NCI-H82 treated with DMSO at 0.1 percent for 48 hours (cell line): ENCODE measurements around the gene MBNL2.

Source experiments
- DNase-seq: peaks from one replicate; lab custom pipeline; 2025; ENCODE audit not compliant: unreplicated experiment; lab: John Stamatoyannopoulos, UW

The MBNL2 gene

GRCh38 chr13:97267418-97268059, 45.4 kb downstream of the MBNL2 start:
- DNase-seq: no peak

- no peak for DNase-seq
Observed at GRCh38 chr13:97268772-97269171, 46.6 kb downstream of the MBNL2 start.

GRCh38 chr13:97269603-97270002, 47.5 kb downstream of the MBNL2 start:
- no peak for DNase-seq

DNA sequence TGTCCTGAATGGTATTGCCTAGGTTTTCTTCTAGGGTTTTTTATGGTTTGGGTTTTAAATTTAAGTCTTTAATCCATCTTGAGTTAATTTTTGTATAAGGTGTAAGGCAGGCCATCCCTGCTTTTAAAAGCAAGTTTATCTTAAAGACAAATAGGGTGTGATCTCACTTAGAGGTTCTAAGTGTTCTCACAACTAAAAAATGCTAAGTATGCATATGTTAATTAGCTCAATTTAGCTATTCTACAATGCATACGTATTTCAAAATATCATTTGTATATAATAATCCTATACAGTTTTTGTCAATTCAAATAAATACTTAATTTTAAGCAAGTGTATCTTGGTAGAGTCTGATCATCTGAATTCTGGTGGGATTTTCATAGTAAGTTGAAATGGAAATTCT, 50.4 kb downstream of the MBNL2 start:
- no peak for DNase-seq

DNA sequence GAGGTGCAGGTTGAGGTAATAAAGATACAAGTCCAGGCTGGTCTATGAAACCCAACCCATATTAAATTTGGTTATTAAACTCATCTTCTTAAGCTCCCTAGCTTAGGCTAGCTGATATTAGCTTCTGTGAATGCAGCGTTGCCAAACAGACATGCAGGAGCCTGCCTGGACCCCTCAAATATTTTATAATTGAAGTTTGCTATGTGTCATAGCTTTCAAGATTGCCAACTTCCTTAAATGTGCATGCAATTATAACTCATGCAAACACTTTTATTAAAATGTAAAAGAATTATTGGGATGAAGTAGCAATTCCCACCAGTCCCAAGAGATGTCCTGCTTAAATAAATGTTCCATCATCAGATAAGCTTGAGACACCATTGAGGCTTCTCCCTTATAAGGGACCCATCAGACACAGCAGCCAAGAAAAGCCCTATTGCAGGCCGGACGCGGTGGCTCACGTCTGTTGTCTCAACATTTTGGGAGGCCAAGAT, 51.3 kb downstream of the MBNL2 start:
- no peak for DNase-seq

- DNase-seq: no peak
Observed at GRCh38 chr13:97274829-97275649, 52.9 kb downstream of the MBNL2 start.

GRCh38 chr13:97275776-97276501, 53.8 kb downstream of the MBNL2 start:
- no peak for DNase-seq

DNA sequence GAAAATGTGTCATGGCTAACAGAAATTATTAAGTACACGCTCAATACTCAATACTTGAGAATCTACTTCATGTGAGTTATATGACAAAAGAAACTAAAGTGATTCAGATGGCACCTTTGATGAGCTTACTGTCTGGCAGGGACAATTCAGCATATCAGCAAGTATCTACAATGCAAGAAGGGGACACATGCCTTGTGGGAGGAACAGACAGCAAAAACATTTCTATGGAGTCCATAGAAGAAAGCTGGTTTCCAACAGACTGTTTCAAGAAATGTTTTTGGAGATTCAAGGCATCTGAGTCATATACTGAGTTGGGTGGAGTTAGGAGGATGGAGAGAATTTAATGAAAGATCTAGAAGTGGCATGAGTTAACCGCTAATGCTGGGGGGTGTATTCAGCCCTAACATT, 54.7 kb downstream of the MBNL2 start:
- DNase-seq: no peak

DNA sequence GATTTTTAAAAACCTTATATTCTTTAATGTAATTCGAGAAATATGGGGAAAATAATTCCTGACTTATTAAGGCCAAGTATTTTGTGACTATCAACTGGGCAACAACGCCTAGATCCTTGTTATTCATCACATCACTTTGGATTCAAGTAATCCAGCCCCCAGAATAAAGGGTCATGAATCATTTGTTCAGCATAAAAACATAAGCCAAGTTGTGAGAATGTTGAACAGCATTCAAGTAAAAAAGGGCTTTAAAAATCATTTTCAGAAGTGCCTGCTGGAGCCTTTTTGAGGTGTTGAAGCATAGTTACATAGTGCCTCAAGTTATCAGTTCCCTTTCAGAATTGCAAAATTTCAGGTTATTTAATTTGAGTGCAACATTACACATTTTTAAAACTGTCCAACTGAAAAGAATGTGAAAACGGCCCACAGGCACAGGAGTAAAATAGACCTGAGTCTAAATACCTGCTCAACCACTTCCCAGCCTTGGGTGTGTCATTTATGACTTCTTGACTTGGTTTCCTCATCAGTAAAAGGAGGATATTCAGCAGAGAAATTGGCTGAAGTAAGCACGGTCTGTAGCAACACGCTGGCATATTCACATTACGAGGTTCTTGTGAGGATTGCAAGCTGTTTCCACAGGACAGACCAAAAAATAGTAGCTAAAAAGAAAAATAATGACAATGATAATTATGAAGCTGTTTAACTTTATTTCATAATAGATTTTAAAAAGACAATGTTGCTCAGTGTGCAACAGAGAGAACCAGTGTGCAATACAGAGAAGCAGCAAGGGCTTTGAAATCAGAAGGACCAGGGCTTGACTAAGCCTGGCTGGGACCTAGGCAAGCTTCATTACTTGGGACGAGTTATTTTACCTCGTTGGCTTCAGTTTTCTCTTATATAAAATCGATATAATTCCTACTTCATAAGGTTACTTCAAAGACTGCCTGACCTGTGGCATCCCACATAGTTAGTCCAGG, 56.6 kb downstream of the MBNL2 start:
- DNase-seq: no peak

DNA sequence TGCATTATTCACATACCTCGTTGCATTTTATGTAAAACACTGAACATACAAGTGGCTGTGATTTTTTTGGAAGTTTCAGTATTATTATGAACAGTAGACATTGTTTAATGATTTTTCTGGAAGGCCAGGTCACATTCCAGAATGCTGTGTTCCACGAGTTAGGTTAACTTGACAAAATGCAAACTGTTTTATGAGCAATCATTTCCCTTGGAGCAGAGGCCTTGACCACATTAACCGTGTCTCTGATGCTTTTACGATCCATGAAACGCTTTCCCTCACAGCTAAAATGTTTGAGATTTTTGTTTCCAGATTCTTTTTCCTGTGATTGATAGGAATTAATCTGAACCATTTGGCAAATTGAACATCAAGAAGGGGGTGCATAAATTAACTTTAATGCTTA, 57.8 kb downstream of the MBNL2 start:
- no peak for DNase-seq

DNA sequence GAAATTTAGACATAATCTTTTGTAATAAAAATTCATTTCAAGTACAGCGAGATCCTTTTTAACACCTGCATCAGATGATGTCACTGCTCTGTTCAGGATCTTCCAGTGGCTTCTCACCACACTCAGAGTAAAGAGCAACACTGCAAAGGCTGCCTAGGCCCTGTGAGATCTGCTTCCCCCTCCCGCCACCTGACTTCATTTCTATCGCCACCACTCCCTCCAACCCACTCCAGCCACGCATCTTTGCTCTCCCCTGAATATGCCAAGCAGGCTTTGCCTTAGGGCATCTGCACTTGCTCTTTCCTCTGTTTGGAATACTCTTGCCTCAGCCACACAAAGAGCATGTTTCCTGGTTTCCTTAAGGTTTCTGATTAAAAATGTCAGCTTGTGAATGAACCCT, 58.3 kb downstream of the MBNL2 start:
- no peak for DNase-seq

GRCh38 chr13:97281028-97281427, 58.9 kb downstream of the MBNL2 start:
- no peak for DNase-seq

GRCh38 chr13:97282705-97283104, 60.6 kb downstream of the MBNL2 start:
- no peak for DNase-seq

DNA sequence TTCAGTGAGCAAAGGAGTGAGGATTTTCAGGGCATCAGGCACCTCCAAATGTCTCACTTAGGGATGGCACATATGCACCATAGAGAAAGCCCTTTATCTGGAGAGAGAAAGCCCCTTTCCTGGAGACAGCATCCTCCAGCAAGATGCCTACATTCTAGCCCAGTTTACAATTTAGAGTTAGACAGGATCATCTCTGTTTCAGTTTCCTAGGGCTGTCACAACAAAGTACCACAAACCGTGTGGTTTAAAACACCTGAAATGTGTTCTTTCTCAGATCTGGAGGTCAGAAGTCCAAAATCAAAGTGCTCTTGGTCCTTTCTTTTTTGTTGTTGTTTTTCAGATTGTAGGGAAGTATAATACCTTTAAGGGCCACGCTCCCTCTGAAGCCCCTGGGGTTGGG, 61.8 kb downstream of the MBNL2 start:
- DNase-seq: no peak

- DNase-seq: no peak
Observed at GRCh38 chr13:97284558-97284957, 62.4 kb downstream of the MBNL2 start.

GRCh38 chr13:97285221-97285955, 63.3 kb downstream of the MBNL2 start:
- no peak for DNase-seq

DNA sequence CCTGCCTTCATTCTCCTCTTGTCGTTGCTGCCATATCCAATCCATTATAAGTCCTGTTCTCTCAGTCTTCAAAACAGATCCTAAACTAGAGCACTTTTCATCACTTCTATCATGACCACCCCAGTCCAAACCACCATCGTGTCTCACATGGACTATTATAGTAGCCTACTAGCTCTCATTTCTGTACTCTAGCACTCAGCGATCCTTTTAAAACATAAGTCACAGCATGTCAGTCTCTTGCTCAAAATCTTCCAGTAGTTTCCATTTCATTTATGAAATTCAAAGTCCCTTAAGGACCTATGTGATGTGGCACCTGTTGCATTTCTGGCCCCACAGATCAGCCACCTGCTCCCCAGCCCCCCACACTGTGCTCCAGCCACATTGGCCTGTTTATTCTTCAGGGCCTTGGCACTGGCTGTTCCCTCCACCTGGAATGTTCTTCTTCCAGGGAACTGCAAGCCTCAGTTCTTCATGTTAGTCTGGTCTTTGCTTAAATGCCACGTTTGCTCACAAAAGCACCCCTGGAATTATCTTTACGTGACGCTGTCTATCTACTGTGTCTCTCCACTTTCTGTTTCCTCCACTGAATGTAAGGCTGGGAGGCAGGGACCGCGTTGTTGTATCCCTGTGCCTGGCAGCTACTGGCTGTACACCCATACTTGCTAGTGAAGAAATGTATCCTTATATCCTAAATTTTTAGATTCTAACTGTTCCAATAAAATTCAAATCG, 64.3 kb downstream of the MBNL2 start:
- DNase-seq: no peak

DNA sequence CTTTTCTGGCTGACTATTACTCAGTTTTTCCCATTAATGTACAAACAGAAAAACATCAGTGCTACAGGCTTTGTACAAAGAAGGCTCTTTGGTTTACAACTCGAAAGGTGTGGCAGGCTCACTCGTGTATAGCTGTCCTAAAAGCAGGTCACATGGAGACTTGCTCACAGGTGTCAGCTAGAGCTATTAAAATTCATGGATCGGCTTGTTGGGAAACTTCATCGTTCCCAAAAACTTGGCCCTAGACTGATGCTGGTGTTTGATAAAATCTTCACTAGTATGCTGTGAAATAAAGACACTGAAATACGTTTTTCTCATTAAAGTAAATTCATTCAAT, 64.9 kb downstream of the MBNL2 start:
- DNase-seq: no peak

GRCh38 chr13:97288486-97288900, 66.4 kb downstream of the MBNL2 start:
- no peak for DNase-seq
